Stimulated activated CD4-positive, alpha-beta T cell treated with anti-CD3 and anti-CD28 coated beads, Interleukin-4, amount 100 ng/mL, for 24 hours (primary cell): ENCODE measurements around the gene ZNF266.

Experiments
- DNase-seq: peaks from one replicate; pipeline ENCODE4 v3.0.0-alpha.2; 2020

The ZNF266 gene

DNA sequence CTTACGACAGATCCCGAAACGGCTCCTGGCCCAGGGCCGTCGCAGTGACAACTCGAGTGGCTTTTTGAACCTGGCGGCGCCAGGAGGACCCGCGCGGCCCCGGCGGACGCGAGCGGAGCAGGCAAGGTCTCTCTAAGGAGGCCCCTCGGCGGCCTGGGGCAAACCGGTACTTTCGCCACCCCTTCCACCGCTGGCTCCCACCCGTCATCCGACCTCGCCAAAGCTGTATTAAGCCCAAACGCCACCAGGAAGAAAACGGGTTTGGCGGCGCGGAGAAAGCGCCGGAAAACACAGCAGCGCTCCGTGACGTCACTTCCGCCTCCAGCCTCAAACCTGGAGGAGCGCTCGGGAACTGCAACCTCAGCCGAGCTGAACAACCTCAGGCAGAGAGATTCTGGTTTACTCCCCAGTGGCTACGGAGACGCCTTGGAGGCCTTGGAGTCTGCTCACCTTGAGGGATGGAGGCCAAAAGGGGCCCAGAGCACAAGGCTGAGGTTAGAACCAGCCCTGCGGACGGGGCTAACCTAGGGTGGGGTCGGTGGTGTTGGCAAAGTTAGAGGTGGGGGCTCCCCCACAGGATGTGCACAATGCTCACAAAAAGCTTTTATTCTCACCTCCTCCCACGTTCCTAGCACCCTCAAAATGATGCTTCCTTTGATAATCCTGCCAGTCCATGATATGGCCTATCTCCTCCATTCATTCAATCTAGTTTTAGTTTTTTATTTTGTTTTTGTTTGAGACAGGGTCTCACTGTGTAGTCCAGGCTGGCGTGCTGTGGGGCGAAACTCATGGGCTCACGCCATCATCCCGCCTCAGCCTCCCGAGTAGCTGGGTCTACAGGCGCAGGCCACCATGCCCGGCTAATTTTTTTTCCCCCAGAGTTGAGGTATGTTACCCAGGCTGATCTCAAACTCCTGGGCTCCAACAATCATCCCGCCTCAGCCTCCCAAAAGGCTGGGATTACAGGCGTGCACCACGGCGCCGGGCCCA is at the start of gene ZNF266:
Gene ZNF266 (minus strand): TSS at position 295 of the 990 bp plus-strand sequence. CDS start 15,484 bp downstream, outside the sequence.
- peak; percentile 94 for DNase-seq

DNA sequence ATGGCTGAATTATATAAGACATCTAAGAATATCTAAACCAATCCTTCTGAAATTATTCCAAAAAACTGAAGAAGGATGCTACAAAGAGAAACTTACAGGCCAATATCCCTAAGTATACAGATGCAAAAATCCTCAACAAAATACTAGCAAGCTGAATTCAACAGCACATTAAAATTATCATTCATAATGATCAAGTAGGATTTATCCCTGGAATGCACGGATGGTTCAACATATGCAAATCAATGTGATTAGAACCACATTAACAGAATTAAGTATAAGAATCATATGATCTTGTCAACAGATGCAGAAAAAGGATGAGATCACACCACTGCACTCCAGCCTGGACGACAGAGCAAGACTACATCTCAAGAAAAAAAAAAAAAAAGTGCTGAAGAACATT is 49.8 kb upstream of the ZNF266 start:
- DNase-seq = no peak

DNA sequence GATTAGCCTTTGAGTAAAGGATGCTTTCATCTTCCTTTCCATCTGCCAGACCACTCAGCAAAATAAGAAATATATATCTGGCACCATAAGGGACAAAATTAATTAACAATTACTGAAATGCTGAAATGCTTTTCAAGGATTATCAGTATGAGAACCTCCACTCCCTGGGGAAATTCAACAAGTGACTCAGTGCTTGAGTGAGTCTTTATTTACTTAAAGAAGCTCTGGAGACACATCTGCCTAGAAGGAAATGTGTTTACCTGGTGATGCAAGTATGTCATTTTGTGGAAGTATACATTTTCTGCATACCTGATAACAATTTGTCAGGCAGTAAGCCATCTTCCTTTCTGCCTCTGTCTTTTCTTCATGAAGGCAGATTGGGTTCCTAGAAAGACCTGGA is 39.6 kb upstream of the ZNF266 start:
- no peak for DNase-seq

DNA sequence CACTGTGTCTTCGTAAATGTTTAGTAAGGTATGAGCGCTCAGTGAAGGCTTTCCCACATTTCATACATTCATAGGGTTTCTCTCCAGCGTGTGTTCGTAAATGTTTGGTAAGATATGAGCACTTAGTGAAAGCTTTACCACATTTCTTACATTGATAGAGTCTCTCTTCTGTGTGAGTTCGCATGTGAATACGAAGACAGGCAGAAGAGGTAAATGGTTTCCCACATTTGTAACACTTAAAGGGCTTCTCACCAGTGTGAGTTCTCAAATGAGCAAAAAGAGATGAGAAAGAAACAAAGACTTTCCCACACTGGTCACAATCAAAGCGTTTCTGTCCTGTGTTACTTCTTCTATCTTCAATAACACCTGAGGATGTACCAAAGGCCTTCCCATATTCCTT is 31.8 kb upstream of the ZNF266 start:
- DNase-seq = no peak

DNA sequence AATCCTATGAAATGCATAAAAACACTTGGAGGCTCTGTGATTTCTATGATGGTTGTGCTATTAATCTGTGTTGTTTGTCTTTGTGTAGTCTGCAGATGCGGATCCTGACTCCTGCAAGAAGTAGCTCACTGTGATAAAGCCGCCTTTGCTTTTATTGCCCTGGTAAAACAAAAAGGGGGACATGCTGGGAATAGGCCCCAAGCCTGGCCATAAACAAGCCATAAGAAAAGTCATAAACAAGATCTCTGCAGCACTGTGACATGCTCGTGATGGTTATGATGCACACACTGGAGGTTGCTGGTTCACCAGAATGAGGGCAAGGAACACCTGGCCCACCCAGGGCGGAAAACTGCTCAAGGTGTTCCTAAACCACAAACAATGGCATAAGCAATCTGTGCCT is 26.6 kb upstream of the ZNF266 start:
- DNase-seq = no peak

DNA sequence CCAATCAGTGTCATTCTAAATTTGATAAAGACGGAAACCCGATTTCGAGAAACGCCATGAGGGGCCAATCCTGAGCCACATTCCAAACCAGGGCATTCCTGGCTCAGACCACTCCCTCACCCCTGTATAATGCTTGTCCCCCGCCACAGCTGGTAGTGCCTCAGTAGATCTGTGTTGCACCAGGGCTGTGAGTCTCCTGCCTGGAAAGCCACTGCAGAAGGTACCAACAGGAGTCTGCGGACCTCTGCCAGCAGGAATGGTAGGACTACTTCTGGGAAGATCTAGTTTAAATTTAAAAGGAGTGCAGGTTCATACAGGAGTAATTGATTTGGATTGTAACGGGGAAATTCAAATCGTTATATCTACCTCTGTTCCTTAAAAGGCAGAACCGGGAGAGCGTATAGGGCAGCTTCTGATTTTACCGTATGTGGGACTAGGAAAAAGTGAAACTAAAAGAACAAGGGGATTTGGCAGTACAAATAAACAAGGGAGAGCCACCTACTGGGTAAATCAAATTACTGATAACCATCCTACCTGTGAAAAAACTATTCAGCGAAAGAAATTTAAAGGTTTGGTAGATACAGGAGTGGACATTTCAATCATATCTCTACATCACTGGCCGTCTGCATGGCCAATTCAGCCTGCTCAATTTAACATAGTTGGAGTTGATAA is 20.8 kb upstream of the ZNF266 start:
- DNase-seq = no peak

DNA sequence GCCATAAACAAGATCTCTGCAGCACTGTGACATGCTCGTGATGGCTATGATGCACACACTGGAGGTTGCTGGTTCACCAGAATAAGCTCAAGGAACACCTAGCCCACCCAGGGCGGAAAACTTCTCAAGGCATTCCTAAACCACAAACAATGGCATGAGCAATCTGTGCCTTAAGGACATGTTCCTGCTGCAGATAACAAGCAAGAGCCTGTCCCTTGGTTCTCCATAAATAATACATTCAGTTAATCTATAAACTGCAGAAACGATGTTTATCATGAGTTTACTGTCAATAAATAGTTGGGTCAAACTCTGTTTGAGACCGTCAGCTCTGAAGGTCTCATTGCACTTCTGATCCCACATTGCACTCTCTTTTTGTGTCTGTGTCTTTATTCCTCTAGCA is 18.6 kb upstream of the ZNF266 start:
- no peak for DNase-seq

DNA sequence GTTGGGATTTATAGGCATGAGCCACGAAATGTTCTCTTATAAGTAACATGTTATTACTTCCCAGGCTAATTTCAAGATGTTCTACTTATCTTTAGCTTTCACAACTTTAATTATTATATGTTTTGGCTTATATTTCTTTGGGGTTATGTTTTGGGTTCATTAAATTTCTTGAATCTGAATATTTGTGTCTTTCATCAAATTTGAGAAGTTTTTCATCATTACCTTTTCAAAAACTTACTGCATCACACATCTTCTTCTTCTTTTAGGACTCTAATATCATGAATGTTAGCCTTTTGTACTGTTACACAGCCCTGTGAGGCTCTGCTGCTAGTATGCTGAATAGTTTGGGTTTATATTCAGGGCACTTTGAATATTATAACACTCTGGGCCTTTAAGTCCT is 9.7 kb upstream of the ZNF266 start:
- DNase-seq = no peak

DNA sequence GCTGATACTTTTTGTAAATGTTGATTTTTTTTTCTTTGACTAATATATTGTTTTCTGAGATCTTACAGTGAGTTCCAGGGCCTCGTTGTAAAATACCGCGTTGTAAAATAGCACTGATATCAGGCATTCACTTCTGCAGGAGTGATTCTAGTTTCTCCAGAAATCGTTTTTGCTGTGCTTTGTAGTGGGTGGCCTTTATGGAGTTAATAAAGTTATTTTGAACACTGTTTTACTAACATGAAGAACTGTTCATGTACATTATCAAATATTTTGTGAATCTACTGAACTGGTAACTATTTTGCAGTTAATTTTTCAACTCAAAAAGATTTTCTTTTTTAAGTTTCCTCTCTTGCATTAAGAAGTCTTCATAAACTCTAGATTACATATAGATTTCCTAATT is 985 bp upstream of the ZNF266 start:
- DNase-seq = no peak

DNA sequence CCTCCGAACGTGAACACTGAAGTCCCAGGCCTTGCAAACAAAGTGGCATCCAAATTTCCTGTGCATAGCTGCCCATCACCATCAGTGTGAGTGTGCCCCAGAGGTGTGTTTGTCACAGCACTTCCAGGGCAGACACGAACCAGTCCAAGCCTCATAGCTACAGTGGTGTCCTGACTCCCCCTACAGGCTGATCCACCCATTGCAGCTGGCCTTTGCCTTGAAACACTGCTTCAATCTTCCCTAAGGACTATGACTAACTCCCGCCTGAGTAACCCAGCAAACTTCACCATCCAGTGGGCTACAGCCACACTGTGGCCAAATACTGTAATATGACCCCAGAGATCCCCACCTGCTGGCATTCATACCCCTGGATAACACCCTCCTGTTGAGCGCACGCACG is 3.9 kb downstream of the ZNF266 start:
- peak; percentile 35 for DNase-seq

DNA sequence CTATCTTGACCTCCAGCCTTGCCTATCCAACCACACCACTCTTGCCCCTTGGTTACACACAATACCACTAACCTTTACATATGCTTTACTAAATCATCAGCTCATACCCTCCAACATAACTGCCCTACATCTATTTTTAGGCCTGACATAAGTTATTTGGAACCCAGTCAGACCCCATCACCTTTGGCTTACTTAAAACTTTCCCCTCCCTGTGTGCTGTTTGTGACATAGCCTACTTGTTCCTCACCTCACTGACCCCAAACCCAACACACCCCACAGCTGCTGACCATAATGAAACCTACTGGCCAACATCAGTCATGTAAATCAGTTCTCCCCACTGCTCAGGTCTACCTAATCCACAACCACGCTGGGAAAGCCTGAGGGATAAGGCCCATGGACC is 4.9 kb downstream of the ZNF266 start:
- DNase-seq = no peak

DNA sequence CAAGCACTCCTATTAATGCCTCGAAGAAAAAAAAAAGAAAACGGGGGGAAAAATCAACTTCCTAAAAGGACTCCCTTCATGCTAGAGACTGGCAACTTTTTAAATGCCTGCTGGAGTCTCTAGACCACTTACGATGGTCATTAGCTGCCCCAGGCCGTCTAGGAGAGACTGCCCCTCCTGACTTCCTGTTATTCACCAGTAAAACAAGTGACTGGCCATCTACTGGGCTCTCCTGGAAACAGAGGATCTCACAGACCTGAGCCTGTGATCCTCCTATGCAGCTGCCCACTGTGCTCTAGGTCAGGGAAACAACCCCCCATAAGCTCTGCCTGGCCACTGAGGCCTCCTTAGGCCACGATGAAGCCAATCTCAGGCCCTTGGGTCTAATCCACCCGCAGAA is 7.4 kb downstream of the ZNF266 start:
- no peak for DNase-seq

DNA sequence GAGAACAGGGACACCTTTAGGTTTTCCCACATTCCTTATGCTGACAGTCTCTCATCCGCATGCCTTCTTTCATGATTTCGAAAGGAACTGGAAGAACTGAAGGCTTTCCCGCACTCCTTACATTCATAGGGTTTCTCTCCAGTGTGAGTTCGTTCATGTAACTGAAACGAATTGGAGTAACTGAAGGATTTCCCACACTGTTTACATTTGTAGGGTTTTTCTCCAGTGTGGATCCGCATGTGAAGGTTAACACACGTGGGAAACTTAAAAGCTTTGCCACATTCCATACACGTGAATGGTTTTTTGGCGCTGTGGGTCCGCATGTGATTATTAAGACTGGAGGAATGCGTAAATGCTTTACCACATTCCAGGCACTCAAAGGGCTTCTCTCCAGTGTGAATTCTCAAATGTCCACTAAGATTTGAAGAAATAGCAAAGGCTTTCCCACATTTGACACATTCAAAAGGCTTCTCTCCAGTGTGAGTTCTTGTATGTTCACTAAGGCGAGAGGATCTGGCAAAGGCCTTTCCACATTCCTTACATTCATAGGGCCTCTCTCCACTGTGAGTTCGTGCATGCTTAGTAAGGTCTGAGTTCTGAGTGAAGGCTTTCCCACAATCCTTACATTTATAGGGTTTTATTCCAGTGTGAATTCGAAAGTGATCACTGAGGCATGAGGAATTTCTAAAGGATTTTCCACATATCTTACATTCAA is 22.0 kb downstream of the ZNF266 start:
- DNase-seq = no peak

DNA sequence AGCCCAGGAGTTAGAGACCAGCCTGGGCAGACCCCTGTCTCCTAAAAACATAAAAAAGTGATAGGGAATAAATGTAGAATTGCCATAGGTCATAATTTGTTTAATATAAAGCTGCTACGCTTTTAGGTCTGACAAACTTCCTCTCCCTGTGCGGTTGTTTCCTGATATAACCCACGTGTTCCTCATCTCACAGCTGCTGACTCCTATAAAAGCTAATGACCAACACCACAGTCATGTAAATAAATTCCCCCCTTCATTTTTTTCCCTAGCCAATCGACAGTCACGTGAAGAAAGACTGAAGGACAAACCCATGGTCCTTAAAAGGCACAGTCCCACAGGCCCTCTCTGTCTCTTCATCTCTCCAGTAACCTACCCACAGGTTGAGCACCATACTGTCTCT is 27.5 kb downstream of the ZNF266 start:
- no peak for DNase-seq

DNA sequence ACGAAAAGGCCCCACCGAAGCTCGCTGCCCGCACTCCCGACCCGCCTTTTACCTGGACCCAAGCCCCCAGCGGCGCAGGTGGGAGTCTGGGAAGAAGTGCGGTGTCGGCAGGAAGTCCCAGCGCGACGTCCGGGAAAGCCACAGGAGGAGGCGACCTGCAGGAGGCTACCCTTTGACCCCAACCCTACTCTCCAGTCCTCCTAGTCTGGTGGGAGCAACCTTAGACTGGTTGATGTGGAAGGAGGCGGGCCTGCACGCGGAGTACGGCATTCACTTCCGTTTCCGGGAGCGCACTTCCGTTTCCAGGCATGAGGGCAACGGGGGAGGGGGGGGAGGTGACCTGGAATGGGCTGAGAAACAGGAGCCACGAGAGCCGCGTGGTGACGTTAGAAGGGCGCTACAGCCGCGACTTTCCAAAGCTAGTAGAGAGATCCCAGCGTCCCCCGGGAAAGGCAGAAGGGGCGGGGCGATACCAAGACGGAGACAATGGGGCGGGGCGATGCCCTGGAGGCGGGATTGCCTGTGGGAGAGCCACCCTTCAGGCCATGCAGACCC is 28.5 kb downstream of the ZNF266 start:
- DNase-seq = peak; percentile 64

DNA sequence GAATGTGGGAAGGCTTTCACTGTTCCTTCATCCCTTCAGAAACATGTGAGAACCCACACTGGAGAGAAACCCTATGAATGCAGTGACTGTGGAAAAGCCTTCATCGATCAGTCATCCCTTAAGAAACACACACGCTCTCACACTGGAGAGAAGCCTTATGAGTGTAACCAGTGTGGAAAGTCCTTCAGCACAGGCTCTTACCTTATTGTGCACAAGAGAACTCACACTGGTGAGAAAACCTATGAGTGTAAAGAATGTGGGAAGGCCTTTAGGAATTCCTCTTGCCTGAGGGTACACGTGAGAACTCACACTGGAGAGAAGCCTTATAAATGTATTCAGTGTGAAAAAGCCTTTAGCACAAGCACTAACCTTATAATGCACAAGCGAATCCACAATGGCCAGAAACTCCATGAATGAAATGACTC is 54.0 kb downstream of the ZNF266 start:
- no peak for DNase-seq

DNA sequence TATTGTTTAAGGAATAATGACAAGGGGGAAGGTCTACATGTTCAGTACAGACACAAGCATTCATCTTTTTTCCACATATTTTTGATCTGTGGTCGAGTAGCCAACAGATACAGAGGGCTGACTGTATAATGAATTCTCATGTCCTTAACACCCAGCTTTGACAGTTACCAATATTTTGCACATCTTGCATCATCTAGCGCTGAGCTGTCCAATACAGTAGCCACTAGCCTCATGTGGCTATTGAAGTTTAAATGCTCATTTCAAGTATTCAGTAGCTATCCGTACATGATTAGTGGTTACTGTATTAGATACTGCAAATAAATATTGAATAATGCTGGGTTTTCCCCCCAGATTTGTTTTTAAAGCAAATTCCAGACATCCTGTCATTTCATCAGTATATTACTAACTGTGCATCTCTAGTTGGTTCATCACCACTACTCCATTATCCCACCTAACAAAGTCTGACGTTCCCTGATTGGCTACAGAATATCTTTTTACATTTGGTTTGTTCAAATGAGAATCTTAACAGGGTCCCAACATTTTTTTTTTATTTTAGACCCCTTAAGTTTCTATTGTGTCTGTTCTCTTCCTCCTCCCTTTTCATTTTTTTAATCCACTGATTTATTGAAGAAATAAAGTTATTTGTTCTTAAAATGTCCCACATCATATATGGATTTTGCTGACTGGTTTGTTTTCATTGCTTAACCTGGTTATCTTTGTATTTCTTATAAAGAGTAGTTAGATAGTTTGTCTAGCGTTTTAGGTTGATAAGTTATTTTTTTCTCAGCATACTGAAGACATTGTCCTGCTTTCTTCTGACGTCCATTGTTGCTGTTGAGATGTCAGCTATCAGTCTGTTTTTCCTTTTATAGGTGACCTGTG is 64.4 kb downstream of the ZNF266 start:
- DNase-seq = no peak

DNA sequence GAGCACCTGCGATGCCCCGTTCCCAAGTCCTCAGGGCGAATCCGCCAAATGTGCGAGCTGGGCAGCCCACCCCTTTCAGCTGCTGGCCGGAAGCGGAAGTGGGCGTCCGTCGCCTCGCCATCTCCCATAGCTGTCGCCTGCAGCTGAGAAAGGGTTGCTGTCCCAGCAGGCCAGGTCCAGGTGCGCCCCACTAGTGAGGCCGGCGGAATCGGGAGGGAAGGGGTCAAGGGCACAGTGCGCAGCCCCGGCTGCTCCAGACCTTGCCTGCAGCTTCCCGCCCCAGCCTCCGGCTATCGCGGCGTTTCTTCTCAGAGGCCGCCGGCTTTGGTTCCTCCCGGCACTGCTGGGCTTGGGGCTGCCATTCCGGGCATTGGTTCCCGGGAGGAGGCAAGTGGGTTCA is 72.5 kb downstream of the ZNF266 start, which contains the start of gene ZNF177:
Gene ZNF177 (plus strand): TSS at position 109 of the 400 bp plus-strand sequence. CDS start 15,299 bp downstream, outside the sequence.
- DNase-seq = no peak
